ENCODE measurements around the gene CRABP1.

GRCh38 chr15:78339559-78339958, 594 bp upstream of the CRABP1 start:
- no peak for TF ChIP-seq CTCF (IDR thresholded peaks at IDR 0.05)
- TF ChIP-seq POLR2A (IDR thresholded peaks at IDR 0.05), result no peak
- no peak for TF ChIP-seq EP300 (IDR thresholded peaks at IDR 0.05)

All from ovary (tissue), 3 donors.